IMR-90 (cell line): ENCODE measurements around the gene PTPN21. TPM values are rescaled to one million over a fixed set of nuclear protein-coding genes. Genes with fewer than 3 reads are reported as not detected.

ENCODE experiments used
- ATAC-seq: fragments of 200-7000 bp; cut with Tn5 transposase; 2 replicates; pipeline ENCODE4 v1.9.1; 2020; ENCODE audit warnings: low read depth, mild to moderate bottlenecking, moderate library complexity
- BruUV-seq: library from RNA; stranded (reverse); fragments of 400-500 nt; replicated peaks from 2 replicates; lab custom pipeline; 2021; lab: Mats Ljungman, UMichigan
- CTCF ChIA-PET: fragments of 300-600 bp; formaldehyde crosslinking; extraction: SDS; loops from one replicate; lab custom pipeline; 2021; ENCODE audit warnings: antibody characterized with exemption; lab: Yijun Ruan, JAX
- POLR2A ChIA-PET: fragments of 300-600 bp; sonication (Branson Sonifier 250); formaldehyde crosslinking; loops from one replicate; lab custom pipeline; 2022; ENCODE audit warnings: antibody characterized with exemption; ENCODE audit not compliant: unreplicated experiment; lab: Charles Lee
- DNase-seq: peaks from one replicate; pipeline ENCODE4 v3.0.0; 2013
- H2AFZ ChIP-seq: replicated peaks from 2 replicates; pipeline ENCODE3; 2013; ENCODE audit warnings: low read length, mild to moderate bottlenecking; ENCODE audit not compliant: poor library complexity
- H2AK5ac ChIP-seq: 2 replicates; pipeline ENCODE4 v1.6.1; 2013; ENCODE audit warnings: low read depth, low read length, inconsistent platforms
- H2AK9ac ChIP-seq: replicated peaks from 2 replicates; pipeline ENCODE3; 2013; ENCODE audit warnings: mild to moderate bottlenecking, low read depth, low read length, moderate library complexity; ENCODE audit not compliant: poor library complexity
- H2BK120ac ChIP-seq: 2 replicates; pipeline ENCODE4 v1.6.1; 2013; ENCODE audit warnings: low read depth, low read length, inconsistent platforms
- H2BK15ac ChIP-seq: 3 replicates; pipeline ENCODE4 v1.6.1; 2013; ENCODE audit warnings: low read depth, low read length, inconsistent platforms
- H2BK20ac ChIP-seq: 2 replicates; pipeline ENCODE4 v1.6.1; 2013; ENCODE audit warnings: low read depth, mild to moderate bottlenecking, inconsistent platforms, low read length, moderate library complexity
- H2BK5ac ChIP-seq: 2 replicates; pipeline ENCODE4 v1.6.1; 2013; ENCODE audit warnings: mild to moderate bottlenecking, low read depth, low read length, inconsistent platforms; ENCODE audit not compliant: poor library complexity, severe bottlenecking
- H3K14ac ChIP-seq: replicated peaks from 2 replicates; pipeline ENCODE4 v1.6.1; 2013; ENCODE audit warnings: low read depth, low read length, inconsistent platforms
- H3K18ac ChIP-seq: 2 replicates; pipeline ENCODE4 v1.6.1; 2013; ENCODE audit warnings: low read depth, low read length, control low read depth
- H3K23ac ChIP-seq: 2 replicates; pipeline ENCODE4 v1.6.1; 2013; ENCODE audit warnings: low read depth, low read length, inconsistent platforms
- H3K27ac ChIP-seq: 2 replicates; pipeline ENCODE4 v1.5.1; 2013; ENCODE audit warnings: mild to moderate bottlenecking, control low read depth, low read length; ENCODE audit not compliant: insufficient read depth
- H3K27me3 ChIP-seq: 2 replicates; pipeline ENCODE4 v1.6.1; 2013; ENCODE audit warnings: low read length; ENCODE audit not compliant: control insufficient read depth, insufficient read depth
- H3K36me3 ChIP-seq: 2 replicates; pipeline ENCODE4 v1.6.1; 2013; ENCODE audit warnings: low read length, mixed read lengths; ENCODE audit not compliant: control insufficient read depth, insufficient read depth
- H3K4ac ChIP-seq: 2 replicates; pipeline ENCODE4 v1.6.1; 2013; ENCODE audit warnings: low read depth, low read length, inconsistent platforms
- H3K4me1 ChIP-seq: 2 replicates; pipeline ENCODE4 v1.6.1; 2013; ENCODE audit warnings: low read length, mixed read lengths; ENCODE audit not compliant: control insufficient read depth, insufficient read depth
- H3K4me2 ChIP-seq: 2 replicates; pipeline ENCODE4 v1.6.1; 2013; ENCODE audit warnings: low read depth, mild to moderate bottlenecking, control low read depth, low read length, moderate library complexity
- H3K4me3 ChIP-seq: 2 replicates; pipeline ENCODE4 v1.5.1; 2013; ENCODE audit warnings: low read depth, mild to moderate bottlenecking, control low read depth, low read length, moderate library complexity; ENCODE audit not compliant: insufficient read depth
- H3K56ac ChIP-seq: 2 replicates; pipeline ENCODE4 v1.6.1; 2013; ENCODE audit warnings: low read length, inconsistent platforms; ENCODE audit not compliant: insufficient read depth; ENCODE audit errors: extremely low read depth
- H3K79me1 ChIP-seq, 2 experiments: 2 replicates each; pipeline ENCODE4 v1.6.1; 2013; ENCODE audit warnings: low read length in 2 of 2, inconsistent platforms in 1 of 2, low read depth in 1 of 2
- H3K9ac ChIP-seq: 2 replicates; pipeline ENCODE4 v1.6.1; 2013; ENCODE audit warnings: low read depth, low read length, control low read depth
- H3K9me1 ChIP-seq: 2 replicates; pipeline ENCODE4 v1.6.1; 2013; ENCODE audit warnings: low read length, inconsistent platforms; ENCODE audit not compliant: insufficient read depth
- H3K9me3 ChIP-seq: 2 replicates; pipeline ENCODE4 v1.6.1; 2013; ENCODE audit warnings: low read length; ENCODE audit not compliant: control insufficient read depth, insufficient read depth
- H4K20me1 ChIP-seq: 2 replicates; pipeline ENCODE4 v1.6.1; 2013; ENCODE audit warnings: low read length, inconsistent platforms; ENCODE audit not compliant: insufficient read depth
- H4K5ac ChIP-seq: 2 replicates; pipeline ENCODE4 v1.6.1; 2013; ENCODE audit warnings: mild to moderate bottlenecking, low read depth, low read length, control low read depth
- H4K8ac ChIP-seq, 2 experiments: 2 replicates each; pipeline ENCODE4 v1.6.1; 2013; ENCODE audit warnings: low read depth in 2 of 2, low read length in 2 of 2, control low read depth in 1 of 2, inconsistent platforms in 1 of 2
- H4K91ac ChIP-seq: 2 replicates; pipeline ENCODE4 v1.6.1; 2013; ENCODE audit warnings: low read depth, low read length, inconsistent platforms; ENCODE audit not compliant: insufficient read depth
- BHLHE40 ChIP-seq: fragments of 150-350 bp; IDR thresholded peaks from 2 replicates; pipeline ENCODE4 v1.6.1; 2016; ENCODE audit warnings: mild to moderate bottlenecking, low read depth, low read length
- CEBPB ChIP-seq: IDR thresholded peaks from 2 replicates; pipeline ENCODE4 v1.6.1; 2012; ENCODE audit warnings: low read depth, low read length, improper control_type of control experiment
- CHD1 ChIP-seq: IDR thresholded peaks from 2 replicates; pipeline ENCODE4 v1.6.1; 2012; ENCODE audit warnings: low read depth, low read length, improper control_type of control experiment
- CTCF ChIP-seq: conservative IDR thresholded peaks from 2 replicates; pipeline ENCODE4 v1.5.1; 2012; ENCODE audit warnings: mild to moderate bottlenecking, low read depth, low read length, improper control_type of control experiment
- ELK1 ChIP-seq: fragments of 150-350 bp; IDR thresholded peaks from 2 replicates; pipeline ENCODE4 v1.6.1; 2016; ENCODE audit warnings: low read depth, mild to moderate bottlenecking, low read length, moderate library complexity, borderline replicate concordance
- FOS ChIP-seq: fragments of 150-350 bp; IDR thresholded peaks from 2 replicates; pipeline ENCODE4 v1.6.1; 2016; ENCODE audit warnings: low read depth, low read length
- MAFK ChIP-seq: IDR thresholded peaks from 2 replicates; pipeline ENCODE4 v1.6.1; 2012; ENCODE audit warnings: low read depth, low read length, improper control_type of control experiment
- MAZ ChIP-seq: IDR thresholded peaks from 2 replicates; pipeline ENCODE4 v1.6.1; 2012; ENCODE audit warnings: low read depth, mild to moderate bottlenecking, low read length, improper control_type of control experiment, moderate library complexity, borderline replicate concordance
- MXI1 ChIP-seq: IDR thresholded peaks from 2 replicates; pipeline ENCODE4 v1.6.1; 2012; ENCODE audit warnings: low read depth, mild to moderate bottlenecking, low read length, moderate library complexity, borderline replicate concordance
- NFE2L2 ChIP-seq: fragments of 150-350 bp; IDR thresholded peaks from 2 replicates; pipeline ENCODE4 v1.6.1; 2016; ENCODE audit warnings: low read depth, mild to moderate bottlenecking, low read length
- POLR2A ChIP-seq: IDR thresholded peaks from 2 replicates; pipeline ENCODE4 v1.6.1; 2012; ENCODE audit warnings: mild to moderate bottlenecking, low read depth, low read length
- RAD21 ChIP-seq: IDR thresholded peaks from 2 replicates; pipeline ENCODE4 v1.6.1; 2012; ENCODE audit warnings: low read length, improper control_type of control experiment
- RCOR1 ChIP-seq: IDR thresholded peaks from 2 replicates; pipeline ENCODE4 v1.6.1; 2012; ENCODE audit warnings: mild to moderate bottlenecking, low read length, improper control_type of control experiment; ENCODE audit not compliant: insufficient replicate concordance
- RFX5 ChIP-seq: IDR thresholded peaks from 2 replicates; pipeline ENCODE4 v1.8.0; 2012; ENCODE audit warnings: low read depth, mild to moderate bottlenecking, low read length, moderate library complexity
- SMC3 ChIP-seq: fragments of 150-350 bp; IDR thresholded peaks from 2 replicates; pipeline ENCODE4 v1.6.1; 2016; ENCODE audit warnings: low read depth, mild to moderate bottlenecking, antibody characterized with exemption, low read length, moderate library complexity
- USF2 ChIP-seq: fragments of 150-350 bp; IDR thresholded peaks from 2 replicates; pipeline ENCODE4 v1.6.1; 2017; ENCODE audit warnings: mild to moderate bottlenecking, antibody characterized with exemption, low read length, low read depth
- WGBS, 2 experiments: methylation state at CpG; one replicate each; pipeline versions ENCODE4 v1.1.5 to v1.1.7; 2013; ENCODE audit warnings: missing lambda C conversion rate in 2 of 2; ENCODE audit not compliant: insufficient read length in 1 of 2; ENCODE audit errors: extremely low coverage in 2 of 2; 5-methylcytosine and 5-hydroxymethylcytosine counted together
- dilution Hi-C: fragments of 300-500 bp; cut with HindIII; formaldehyde crosslinking; loops from one replicate; pipeline ENCODE4 v1.14.3; 2018; ENCODE audit warnings: low sequenced_read_pairs; ENCODE audit not compliant: unreplicated experiment
- in situ Hi-C: fragments of 300-500 bp; cut with MboI; formaldehyde crosslinking; loops from 3 replicates; pipeline ENCODE4 v1.14.3; 2019; ENCODE audit warnings: low sequenced_read_pairs, inconsistent platforms, mixed read lengths
- intact Hi-C: fragments of 100-400 bp; cut with micrococcal nuclease; formaldehyde crosslinking; loops from 2 replicates; pipeline ENCODE4 v1.10.0; 2022
- polyA plus RNA-seq, 3 experiments: library from polyadenylated mRNA; depleted of rRNA; stranded (reverse); fragments of >200 nt; gene quantifications; 2 replicates each; pipeline ENCODE4 v1.2.3, GENCODE V29; 2012; ENCODE audit warnings: low replicate concordance in 1 of 3
- total RNA-seq: library from RNA; depleted of rRNA; stranded (reverse); fragments of >200 nt; gene quantifications from 2 replicates; pipeline ENCODE4 v1.2.3, GENCODE V29; 2012

Gene PTPN21
- total and polyA plus RNA-seq, 2 of the 4 experiments (the other 2 are of a cell fraction), result 10.4 to 10.7 TPM

GRCh38 chr14:88502740-88503139 is 52.1 kb downstream of the PTPN21 start:
- peak; percentile 57; the same call in 1 of the 2 replicates for ATAC-seq
- no peaks in the 10 kb centered on the region for H3K9me3 ChIP-seq
- no CpG with 5 or more reads among the region's 4 CpGs for whole genome bisulfite sequencing, 2 experiments
- ChIA-PET POLR2A (no interaction called here), CTCF (interaction anchor here (0.8 kb wide), 1 partner anchor 15 kb away, joined by 4 read pairs; no protein-coding TSS in a partner anchor)
- H2BK5ac ChIP-seq, result no peak overlapping the region
- peaks cover 12 to 31% of the 10 kb centered on the region in 2 experiments; a peak in 3 of 4 replicates for H3K79me1 ChIP-seq
- intact Hi-C loops, result no loop called here
- no peak overlapping the region for H3K9ac ChIP-seq
- no peak overlapping the region for H3K23ac ChIP-seq
- DNase-seq, result peak; percentile 59
- H4K8ac ChIP-seq, result no peak overlapping the region
- H2BK15ac ChIP-seq, result no peak overlapping the region
- BruUV-seq, result no TSS peak
- no peak overlapping the region for H2AK5ac ChIP-seq
- H2BK20ac ChIP-seq, result no peak overlapping the region
- H3K4me2 ChIP-seq, result no peak overlapping the region
- H4K5ac ChIP-seq, result no peak overlapping the region
- in situ Hi-C loops, result no loop called here
- H4K20me1 ChIP-seq, result 0 out of 2 replicates have a peak, but pooled peaks cover 4% of the 10 kb centered on the region
- no peak overlapping the region for H3K27ac ChIP-seq
- TF ChIP-seq CTCF, result no peak
- no peak for TF ChIP-seq RCOR1
- no peak for TF ChIP-seq BHLHE40
- no peak for TF ChIP-seq MAFK
- TF ChIP-seq NFE2L2, result no peak
- TF ChIP-seq CEBPB, result no peak
- no peak for TF ChIP-seq USF2
- no peak for TF ChIP-seq SMC3
- TF ChIP-seq CHD1, result no peak
- no peak for TF ChIP-seq POLR2A
- no peak for TF ChIP-seq ELK1
- TF ChIP-seq FOS, result no peak
- TF ChIP-seq RAD21, result no peak
- no peak for TF ChIP-seq RFX5
- no peak for TF ChIP-seq MXI1
- no peak for TF ChIP-seq MAZ
- H2AFZ ChIP-seq, result no peak overlapping the region
- H3K9me1 ChIP-seq, result peaks cover 12% of the 10 kb centered on the region
- no peaks in the 10 kb centered on the region for H3K27me3 ChIP-seq
- H3K4me1 ChIP-seq, result peaks cover 2% of the 10 kb centered on the region; the same call in 1 of the 2 replicates
- H2BK120ac ChIP-seq, result no peak overlapping the region
- H2AK9ac ChIP-seq, result no peak overlapping the region
- no peak overlapping the region for H3K4me3 ChIP-seq
- H3K4ac ChIP-seq, result no peak overlapping the region
- H3K36me3 ChIP-seq, result peaks cover 31% of the 10 kb centered on the region
- no peak overlapping the region for H3K56ac ChIP-seq
- H3K18ac ChIP-seq, result no peak overlapping the region
- dilution Hi-C loops, result no loop called here
- no peak overlapping the region for H4K91ac ChIP-seq
- H3K14ac ChIP-seq, result no peak overlapping the region
